ENCODE data around the gene ERCC8. TPM values are rescaled to one million over a fixed set of nuclear protein-coding genes. Genes with fewer than 3 reads are reported as not detected.
A peak's percentile ranks its signal among the peaks of the same experiment; 100 is the strongest.

The ERCC8 gene
- total and polyA plus RNA-seq, 9 of the 15 experiments (the other 6 are each of a cell fraction or from before 2014, with no cell fraction given) = 10.1 to 41.8 (median 24.4) TPM

GRCh38 chr5:60944904-60945812 lies at the start of gene ERCC8, which contains the start of gene NDUFAF2 (continued):
- TF ChIP-seq THAP7 (CRISPR knock-in tag; IDR thresholded peaks at IDR 0.05) (no peak), ZC3H4 (CRISPR knock-in tag; IDR thresholded peaks at IDR 0.05; ENCODE audit: borderline replicate concordance) (no peak), BDP1 (IDR thresholded peaks at IDR 0.05; ENCODE audit: insufficient read depth, insufficient read length) (no peak), GATAD2B (IDR thresholded peaks at IDR 0.05; ENCODE audit: borderline replicate concordance) (no peak), ZNF280A (IDR thresholded peaks at IDR 0.05; ENCODE audit: low read depth, partially characterized antibody) (no peak), ZFP30 (CRISPR knock-in tag; IDR thresholded peaks at IDR 0.05; ENCODE audit: borderline replicate concordance) (no peak), TARDBP (IDR thresholded peaks at IDR 0.05) (no peak), TSC22D4 (tag; IDR thresholded peaks at IDR 0.05) (no peak), ASH1L (IDR thresholded peaks at IDR 0.05; ENCODE audit: borderline replicate concordance, low read depth, partially characterized antibody) (peak; percentile 78), ZNF583 (CRISPR knock-in tag; IDR thresholded peaks at IDR 0.05) (no peak), POLR2G (IDR thresholded peaks at IDR 0.05; ENCODE audit: low read depth, low read length) (peak; percentile 87), ZNF41 (CRISPR knock-in tag; conservative IDR thresholded peaks at IDR 0.05) (no peak), NEUROD1 (IDR thresholded peaks at IDR 0.05; ENCODE audit: borderline replicate concordance, low read depth, low read length, partially characterized antibody) (peak; percentile 64)
- TF ChIP-seq, protein P1, sequence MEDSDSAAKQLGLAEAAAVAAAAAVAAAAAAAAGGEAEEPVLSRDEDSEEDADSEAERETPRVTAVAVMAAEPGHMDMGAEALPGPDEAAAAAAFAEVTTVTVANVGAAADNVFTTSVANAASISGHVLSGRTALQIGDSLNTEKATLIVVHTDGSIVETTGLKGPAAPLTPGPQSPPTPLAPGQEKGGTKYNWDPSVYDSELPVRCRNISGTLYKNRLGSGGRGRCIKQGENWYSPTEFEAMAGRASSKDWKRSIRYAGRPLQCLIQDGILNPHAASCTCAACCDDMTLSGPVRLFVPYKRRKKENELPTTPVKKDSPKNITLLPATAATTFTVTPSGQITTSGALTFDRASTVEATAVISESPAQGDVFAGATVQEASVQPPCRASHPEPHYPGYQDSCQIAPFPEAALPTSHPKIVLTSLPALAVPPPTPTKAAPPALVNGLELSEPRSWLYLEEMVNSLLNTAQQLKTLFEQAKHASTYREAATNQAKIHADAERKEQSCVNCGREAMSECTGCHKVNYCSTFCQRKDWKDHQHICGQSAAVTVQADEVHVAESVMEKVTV (CRISPR knock-in tag; IDR thresholded peaks at IDR 0.05) = no peak
- TF ChIP-seq, protein P2, sequence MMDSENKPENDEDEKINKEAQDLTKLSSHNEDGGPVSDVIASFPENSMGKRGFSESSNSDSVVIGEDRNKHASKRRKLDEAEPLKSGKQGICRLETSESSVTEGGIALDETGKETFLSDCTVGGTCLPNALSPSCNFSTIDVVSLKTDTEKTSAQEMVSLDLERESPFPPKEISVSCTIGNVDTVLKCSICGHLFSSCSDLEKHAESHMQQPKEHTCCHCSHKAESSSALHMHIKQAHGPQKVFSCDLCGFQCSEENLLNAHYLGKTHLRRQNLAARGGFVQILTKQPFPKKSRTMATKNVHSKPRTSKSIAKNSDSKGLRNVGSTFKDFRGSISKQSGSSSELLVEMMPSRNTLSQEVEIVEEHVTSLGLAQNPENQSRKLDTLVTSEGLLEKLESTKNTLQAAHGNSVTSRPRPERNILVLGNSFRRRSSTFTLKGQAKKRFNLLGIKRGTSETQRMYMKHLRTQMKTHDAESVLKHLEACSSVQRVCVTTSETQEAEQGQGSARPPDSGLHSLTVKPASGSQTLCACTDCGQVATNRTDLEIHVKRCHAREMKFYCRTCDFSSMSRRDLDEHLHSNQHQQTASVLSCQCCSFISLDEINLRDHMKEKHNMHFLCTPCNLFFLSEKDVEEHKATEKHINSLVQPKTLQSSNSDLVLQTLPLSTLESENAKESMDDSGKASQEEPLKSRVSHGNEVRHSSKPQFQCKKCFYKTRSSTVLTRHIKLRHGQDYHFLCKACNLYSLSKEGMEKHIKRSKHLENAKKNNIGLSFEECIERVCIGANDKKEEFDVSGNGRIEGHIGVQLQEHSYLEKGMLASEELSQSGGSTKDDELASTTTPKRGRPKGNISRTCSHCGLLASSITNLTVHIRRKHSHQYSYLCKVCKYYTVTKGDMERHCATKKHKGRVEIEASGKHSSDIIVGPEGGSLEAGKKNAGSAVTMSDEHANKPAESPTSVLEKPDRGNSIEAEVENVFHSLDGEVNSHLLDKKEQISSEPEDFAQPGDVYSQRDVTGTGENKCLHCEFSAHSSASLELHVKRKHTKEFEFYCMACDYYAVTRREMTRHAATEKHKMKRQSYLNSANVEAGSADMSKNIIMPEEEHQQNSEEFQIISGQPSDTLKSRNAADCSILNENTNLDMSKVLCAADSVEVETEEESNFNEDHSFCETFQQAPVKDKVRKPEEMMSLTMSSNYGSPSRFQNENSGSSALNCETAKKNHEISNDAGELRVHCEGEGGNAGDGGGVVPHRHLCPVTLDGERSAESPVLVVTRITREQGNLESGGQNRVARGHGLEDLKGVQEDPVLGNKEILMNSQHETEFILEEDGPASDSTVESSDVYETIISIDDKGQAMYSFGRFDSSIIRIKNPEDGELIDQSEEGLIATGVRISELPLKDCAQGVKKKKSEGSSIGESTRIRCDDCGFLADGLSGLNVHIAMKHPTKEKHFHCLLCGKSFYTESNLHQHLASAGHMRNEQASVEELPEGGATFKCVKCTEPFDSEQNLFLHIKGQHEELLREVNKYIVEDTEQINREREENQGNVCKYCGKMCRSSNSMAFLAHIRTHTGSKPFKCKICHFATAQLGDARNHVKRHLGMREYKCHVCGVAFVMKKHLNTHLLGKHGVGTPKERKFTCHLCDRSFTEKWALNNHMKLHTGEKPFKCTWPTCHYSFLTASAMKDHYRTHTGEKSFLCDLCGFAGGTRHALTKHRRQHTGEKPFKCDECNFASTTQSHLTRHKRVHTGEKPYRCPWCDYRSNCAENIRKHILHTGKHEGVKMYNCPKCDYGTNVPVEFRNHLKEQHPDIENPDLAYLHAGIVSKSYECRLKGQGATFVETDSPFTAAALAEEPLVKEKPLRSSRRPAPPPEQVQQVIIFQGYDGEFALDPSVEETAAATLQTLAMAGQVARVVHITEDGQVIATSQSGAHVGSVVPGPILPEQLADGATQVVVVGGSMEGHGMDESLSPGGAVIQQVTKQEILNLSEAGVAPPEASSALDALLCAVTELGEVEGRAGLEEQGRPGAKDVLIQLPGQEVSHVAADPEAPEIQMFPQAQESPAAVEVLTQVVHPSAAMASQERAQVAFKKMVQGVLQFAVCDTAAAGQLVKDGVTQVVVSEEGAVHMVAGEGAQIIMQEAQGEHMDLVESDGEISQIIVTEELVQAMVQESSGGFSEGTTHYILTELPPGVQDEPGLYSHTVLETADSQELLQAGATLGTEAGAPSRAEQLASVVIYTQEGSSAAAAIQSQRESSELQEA (IDR thresholded peaks at IDR 0.05; ENCODE audit: low read depth) = no peak; the same call in 1 of the 2 replicates

Data from K562 (cell line).